GM18519 (cell line): ENCODE measurements around the gene ABHD15.
"Not testable (repeated sequence)": the region's sequence is repeated elsewhere in the genome, so short reads cannot be mapped to it uniquely, and the experiment has no call there.

Experiments
- ATAC-seq: cut with Tn5 transposase; IDR thresholded peaks from one replicate; pipeline ENCODE4 v1.9.1; 2021; ENCODE audit warnings: mild to moderate bottlenecking, moderate library complexity; ENCODE audit not compliant: unreplicated experiment, low FRiP score

ABHD15 gene

DNA sequence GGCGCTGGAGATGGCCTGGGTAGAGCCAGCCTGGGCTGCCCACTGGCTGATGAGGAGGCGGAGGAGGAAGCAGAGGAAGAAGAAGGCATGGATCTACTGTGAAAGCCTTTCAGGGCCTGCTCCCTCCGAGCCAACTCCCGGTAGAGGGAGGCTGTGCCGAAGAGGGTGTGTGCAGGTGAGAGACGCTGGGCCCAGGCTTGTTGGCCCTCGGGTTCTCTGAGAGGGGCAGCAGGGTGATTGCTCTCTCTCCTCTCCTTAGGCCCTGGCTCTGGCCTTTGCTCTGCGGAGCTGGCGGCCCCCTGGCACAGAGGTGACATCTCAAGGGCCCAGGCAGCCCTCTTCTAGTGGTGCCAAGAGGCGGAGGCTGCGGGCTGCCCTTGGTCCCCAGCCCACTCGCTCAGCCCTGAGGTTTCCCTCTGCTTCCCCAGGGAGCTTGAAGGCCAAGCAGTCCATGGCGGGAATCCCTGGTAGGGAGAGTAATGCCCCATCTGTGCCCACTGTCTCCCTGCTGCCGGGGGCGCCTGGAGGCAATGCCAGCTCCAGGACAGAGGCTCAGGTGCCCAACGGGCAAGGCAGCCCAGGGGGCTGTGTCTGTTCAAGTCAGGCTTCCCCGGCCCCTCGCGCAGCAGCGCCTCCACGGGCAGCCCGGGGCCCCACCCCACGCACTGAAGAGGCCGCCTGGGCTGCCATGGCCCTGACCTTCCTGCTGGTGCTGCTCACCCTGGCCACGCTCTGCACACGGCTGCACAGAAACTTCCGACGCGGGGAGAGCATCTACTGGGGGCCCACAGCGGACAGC is 5.2 kb upstream of the ABHD15 start:
- ATAC-seq, result no peak

- ATAC-seq, result no peak
Observed at GRCh38 chr17:29571486-29571882, 4.6 kb upstream of the ABHD15 start.

DNA sequence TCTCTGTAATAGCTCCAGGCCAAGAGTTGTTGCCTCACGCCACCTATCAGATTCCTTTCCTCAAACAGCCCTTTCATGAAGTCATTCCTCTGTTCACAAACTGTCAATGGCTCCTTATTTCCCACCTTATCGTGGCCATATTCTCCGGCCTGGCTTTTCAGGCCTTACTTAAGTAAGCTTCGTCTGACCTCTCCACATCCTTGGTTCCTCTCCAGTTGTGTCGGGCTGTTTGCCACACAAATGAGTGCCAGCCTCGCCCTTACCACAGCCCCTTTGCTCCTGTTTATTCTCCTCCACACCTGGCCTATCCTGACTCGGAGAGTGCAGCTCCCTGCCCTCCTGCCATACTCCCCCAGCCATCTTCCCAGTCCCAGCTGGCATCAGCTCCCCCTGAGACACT is 3.7 kb upstream of the ABHD15 start:
- no peak for ATAC-seq

DNA sequence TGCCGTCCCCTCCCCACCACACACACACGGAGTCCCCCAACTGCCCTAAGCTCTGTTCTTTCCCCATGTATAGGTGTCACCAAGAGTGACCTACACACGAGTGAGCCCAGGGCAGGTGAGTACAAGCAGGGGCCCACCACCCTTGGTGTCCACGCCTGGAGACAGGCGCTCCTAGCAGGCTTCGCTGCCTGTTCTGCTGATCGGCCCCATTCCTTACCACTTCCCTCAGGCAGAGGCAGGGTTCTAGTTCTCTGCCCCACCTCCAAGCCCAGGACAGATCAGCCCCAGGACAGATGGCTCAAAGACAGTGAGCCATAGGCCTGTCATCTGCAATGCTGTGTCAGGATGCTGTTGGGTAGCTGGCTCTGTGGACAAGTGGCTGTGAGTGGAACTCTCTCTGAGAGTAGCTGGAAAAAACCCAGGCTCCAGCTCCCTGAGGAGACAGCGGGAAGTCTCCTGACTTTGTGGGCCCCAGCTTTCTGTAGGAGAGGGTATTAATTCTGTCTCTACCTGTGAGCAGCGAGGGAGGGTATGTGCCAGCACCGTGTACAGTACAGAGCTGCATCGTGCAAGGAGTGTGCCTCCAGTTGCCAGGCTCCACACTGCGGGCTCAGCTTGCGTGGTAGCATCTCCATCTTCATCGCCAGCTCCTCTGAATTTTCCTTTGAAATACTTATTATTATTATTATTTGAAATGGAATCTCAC is 2.6 kb upstream of the ABHD15 start:
- no peak for ATAC-seq

DNA sequence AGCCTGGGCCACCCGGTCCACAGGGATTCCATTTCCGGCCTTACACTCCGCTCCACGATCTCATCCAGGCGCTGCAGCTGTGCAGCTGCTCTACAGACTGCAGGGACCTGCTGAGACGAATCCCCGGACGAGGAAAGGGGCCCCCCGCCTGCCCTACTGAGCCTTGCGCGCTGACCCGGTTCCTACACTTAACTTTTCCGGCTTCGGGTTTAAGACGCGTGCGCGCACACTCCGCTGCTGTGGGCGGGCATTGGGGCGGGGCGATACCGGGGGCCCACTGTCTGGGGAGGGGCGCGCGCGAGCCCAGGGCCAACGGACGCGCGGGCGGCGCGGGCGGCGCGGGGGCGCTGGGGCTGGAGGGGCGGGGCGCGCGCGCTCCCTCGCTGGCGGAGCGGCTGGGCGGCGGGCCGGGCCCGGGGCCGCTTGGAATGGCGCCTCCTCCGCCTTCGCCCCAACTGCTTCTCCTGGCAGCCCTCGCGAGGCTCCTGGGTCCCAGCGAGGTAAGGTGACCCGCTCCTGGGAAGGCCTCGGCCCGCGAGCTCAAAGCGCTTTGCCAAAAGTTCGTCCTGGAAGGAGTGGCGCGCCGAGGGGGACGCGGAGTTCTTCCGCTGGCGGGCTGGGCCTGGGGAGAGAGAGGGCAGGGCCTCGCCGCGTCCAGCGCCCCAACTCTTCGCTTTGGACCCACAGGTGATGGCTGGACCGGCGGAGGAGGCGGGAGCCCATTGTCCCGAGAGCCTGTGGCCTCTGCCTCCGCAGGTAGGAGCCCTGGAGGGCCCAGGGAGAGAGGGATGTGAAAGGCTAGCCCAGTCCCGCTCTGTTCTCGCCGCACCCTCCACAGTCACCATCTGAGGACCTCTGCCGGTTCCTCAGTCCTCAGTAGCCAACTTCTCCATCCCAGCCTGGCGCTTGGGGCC is 1.8 kb upstream of the ABHD15 start, which contains the start of gene TP53I13:
Gene TP53I13 (plus strand): TSS at position 371 of the 914 bp plus-strand sequence. CDS start 58 bp downstream, at position 429.
- ATAC-seq, result no peak

GRCh38 chr17:29567554-29568330 is 905 bp upstream of the ABHD15 start:
- peak; percentile 30 for ATAC-seq

- no peak for ATAC-seq
Observed at GRCh38 chr17:29567304-29567553, 392 bp upstream of the ABHD15 start.

- ATAC-seq, result no peak
Observed at GRCh38 chr17:29565643-29566472, 979 bp downstream of the ABHD15 start.

- no peak for ATAC-seq
Observed at GRCh38 chr17:29563816-29564215, 3.0 kb downstream of the ABHD15 start.

- no peak for ATAC-seq
Observed at GRCh38 chr17:29562615-29563014, 4.2 kb downstream of the ABHD15 start.

DNA sequence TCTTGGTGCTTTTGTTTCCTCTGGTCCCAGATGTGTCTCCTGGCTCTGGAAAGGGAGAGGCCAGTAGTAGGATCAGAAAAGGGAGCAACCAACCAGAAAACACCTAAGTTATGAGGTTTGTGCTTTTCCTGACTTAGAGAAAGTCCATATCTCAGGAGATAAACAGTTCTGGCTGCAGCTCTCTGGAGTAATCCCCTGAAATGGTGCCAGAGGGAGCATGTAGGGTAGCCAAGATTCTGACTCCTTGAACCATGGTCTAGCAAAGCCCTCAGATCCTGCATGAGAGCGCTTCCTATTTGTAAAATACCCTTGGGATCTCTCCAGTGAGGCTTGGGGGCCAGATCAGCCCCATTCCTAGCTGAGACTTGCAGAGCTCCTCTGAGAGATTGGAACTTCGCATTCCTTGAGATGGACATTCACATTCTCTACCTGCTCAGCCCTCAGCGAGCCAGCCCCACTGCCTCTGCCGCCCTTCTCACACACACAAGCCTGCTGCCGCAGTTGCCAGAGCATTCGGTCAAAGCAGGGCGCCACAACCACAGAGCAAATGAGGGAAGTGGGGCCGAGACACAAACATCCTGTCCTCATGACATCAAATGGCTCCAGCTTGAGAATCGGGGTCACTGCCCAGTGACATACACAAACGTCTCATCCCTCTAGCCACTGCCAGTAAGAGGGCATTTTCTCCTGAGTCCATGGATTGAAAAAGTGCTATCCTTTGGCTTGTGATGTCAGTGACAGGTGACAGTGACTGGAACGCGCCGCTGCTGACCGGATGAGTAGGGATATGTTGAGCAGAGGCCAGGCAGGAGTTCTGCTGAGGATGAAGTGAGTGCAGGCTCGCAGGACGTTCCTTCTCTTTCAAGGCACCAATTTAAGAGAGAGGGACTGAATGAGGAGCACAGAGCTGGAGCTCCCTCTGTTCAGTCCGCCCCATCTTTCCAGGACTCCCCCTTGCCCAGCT is 5.0 kb downstream of the ABHD15 start:
- ATAC-seq, result no peak

GRCh38 chr17:29560316-29560715 is 6.5 kb downstream of the ABHD15 start:
- no peak for ATAC-seq

GRCh38 chr17:29559640-29560039 is 7.2 kb downstream of the ABHD15 start:
- ATAC-seq, result no peak

GRCh38 chr17:29558139-29558538 is 8.7 kb downstream of the ABHD15 start:
- ATAC-seq, result not testable (repeated sequence)

DNA sequence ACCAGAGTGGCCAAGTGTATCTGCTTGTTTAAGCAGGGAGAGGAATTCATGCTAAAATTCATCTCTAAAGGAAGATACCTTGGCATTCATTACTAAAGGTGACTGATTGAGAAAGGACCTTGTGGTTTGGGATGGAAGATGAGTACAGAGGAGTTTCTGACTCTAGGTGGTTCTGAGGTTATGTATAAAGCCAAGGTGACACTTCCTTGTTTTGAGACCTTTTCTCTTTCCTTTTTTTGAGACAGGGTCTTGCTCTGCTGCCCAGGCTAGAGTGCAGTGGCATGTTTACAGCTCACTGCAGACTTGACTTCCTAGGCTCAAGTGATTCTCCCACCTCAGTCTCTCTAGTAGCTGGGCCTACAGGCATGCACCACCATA is 9.1 kb downstream of the ABHD15 start:
- no peak for ATAC-seq

DNA sequence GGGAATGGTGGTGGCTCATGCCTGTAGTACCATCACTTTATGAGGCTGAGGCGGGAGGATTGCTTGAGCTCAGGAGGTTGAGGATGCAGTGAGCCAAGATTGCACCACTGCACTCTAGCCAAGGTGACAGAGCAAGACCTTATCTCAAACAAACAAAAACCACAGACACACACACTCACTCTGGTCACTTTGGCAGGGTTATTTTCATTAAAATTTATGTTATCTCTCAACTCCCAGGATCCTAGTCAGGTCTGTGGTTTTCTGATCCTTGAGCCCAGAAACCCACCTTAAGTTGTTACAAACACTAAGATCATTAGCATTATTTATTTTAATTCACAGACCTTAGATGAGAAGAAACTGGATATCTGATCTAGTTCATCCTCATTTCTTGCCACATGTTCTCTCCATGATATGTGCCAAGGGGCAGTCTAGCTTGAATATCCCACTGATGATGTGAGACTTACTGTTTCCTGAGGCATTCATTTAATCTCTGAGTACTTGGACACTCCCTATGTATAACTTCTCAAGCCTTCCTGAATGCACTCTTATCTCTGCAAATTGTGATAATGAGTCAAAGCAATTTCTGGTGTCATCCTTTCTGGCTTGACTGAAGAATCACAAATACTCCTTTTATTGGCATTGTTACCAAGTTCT is 9.6 kb downstream of the ABHD15 start:
- no peak for ATAC-seq

DNA sequence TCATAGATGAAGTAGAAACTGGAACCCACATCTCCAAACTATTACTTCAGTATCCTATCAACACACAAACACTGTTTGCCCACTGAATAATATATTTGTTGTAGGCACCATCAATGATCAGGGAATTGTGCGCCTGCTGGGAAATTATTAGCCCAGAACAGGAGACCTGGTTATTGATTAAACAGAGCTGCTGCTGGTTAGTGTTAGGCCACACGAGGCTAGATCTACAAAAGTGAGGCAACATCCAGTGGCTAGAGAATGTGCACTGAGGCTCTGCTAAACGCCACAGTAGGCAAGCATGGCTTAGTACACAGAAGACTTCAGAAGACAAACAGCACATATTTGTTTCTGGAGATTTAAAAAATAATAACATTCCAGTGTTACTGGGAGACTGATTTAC is 11.0 kb downstream of the ABHD15 start:
- ATAC-seq, result no peak
